Hepatocyte (in vitro differentiated cells): ENCODE results near the gene DUOX2. TPM values are rescaled to one million over a fixed set of nuclear protein-coding genes. Genes with fewer than 3 reads are reported as not detected.

Source experiments
- DNase-seq: peaks from one replicate; pipeline ENCODE4 v3.0.0-alpha.2; 2016; ENCODE audit warnings: low spot score
- H2AFZ ChIP-seq: fragments of 200-600 bp; sonication (generic); 2 replicates; pipeline ENCODE4 v1.6.0; 2016; ENCODE audit warnings: antibody characterized with exemption, mild to moderate bottlenecking
- H3K27ac ChIP-seq: fragments of 200-600 bp; sonication (generic); 2 replicates; pipeline ENCODE4 v1.5.1; 2016; ENCODE audit warnings: mild to moderate bottlenecking
- H3K27me3 ChIP-seq: fragments of 200-600 bp; sonication (generic); 2 replicates; pipeline ENCODE4 v1.6.1; 2016
- H3K36me3 ChIP-seq: fragments of 200-600 bp; sonication (generic); replicated peaks from 2 replicates; pipeline ENCODE4 v1.5.1; 2016; ENCODE audit warnings: low read depth; ENCODE audit not compliant: insufficient read depth
- H3K4me1 ChIP-seq: fragments of 200-600 bp; sonication (generic); 2 replicates; pipeline ENCODE4 v1.5.1; 2016; ENCODE audit warnings: mild to moderate bottlenecking, moderate library complexity; ENCODE audit not compliant: insufficient read depth
- H3K4me2 ChIP-seq: fragments of 200-600 bp; sonication (generic); 2 replicates; pipeline ENCODE4 v1.6.0; 2016
- H3K4me3 ChIP-seq: fragments of 200-600 bp; sonication (generic); 2 replicates; pipeline ENCODE4 v1.5.1; 2016; ENCODE audit warnings: mild to moderate bottlenecking
- H3K79me2 ChIP-seq: fragments of 200-600 bp; sonication (generic); 2 replicates; pipeline ENCODE4 v1.6.0; 2017; ENCODE audit warnings: mild to moderate bottlenecking
- H3K9me2 ChIP-seq: fragments of 200-600 bp; sonication (generic); replicated peaks from 2 replicates; pipeline ENCODE4 v1.6.0; 2017; ENCODE audit warnings: mild to moderate bottlenecking; ENCODE audit not compliant: insufficient read depth
- H3K9me3 ChIP-seq: fragments of 200-600 bp; sonication (generic); 2 replicates; pipeline ENCODE4 v1.5.1; 2016; ENCODE audit warnings: low read depth, mild to moderate bottlenecking
- H4K20me1 ChIP-seq: fragments of 200-600 bp; sonication (generic); 2 replicates; pipeline ENCODE4 v1.6.0; 2016; ENCODE audit warnings: mild to moderate bottlenecking; ENCODE audit not compliant: insufficient read depth, poor library complexity, severe bottlenecking
- CTCF ChIP-seq: fragments of 200-600 bp; sonication (generic); IDR thresholded peaks from 2 replicates; pipeline ENCODE4 v1.5.1; 2016; ENCODE audit warnings: antibody characterized with exemption, mild to moderate bottlenecking; ENCODE audit not compliant: poor library complexity
- EZH2 ChIP-seq: fragments of 200-600 bp; sonication (generic); IDR thresholded peaks from 2 replicates; pipeline ENCODE4 v1.6.1; 2016; ENCODE audit warnings: antibody characterized with exemption, mild to moderate bottlenecking, borderline replicate concordance
- EZH2phosphoT487 ChIP-seq: fragments of 200-600 bp; sonication (generic); IDR thresholded peaks from one replicate; pipeline ENCODE4 v1.6.1; 2018; ENCODE audit warnings: antibody characterized with exemption, mild to moderate bottlenecking, low read depth, moderate library complexity; ENCODE audit not compliant: unreplicated experiment, severe bottlenecking
- WGBS: methylation state at CpG from one replicate; pipeline ENCODE4 v1.1.6; 2016; ENCODE audit warnings: low lambda C conversion rate; ENCODE audit errors: missing lambda C conversion rate; 5-methylcytosine and 5-hydroxymethylcytosine counted together
- polyA plus RNA-seq: library from polyadenylated mRNA; unstranded; fragments of >200 nt; fragmentation: Nextera tagmentation; extraction: Ambion mirVana; gene quantifications from 2 replicates; pipeline ENCODE4 v1.2.1, GENCODE V29; 2016
- total RNA-seq: library from RNA; depleted of rRNA; stranded (reverse); fragments of >200 nt; gene quantifications from 2 replicates; pipeline ENCODE4 v1.2.3, GENCODE V29; 2014

DUOX2 gene
- total and polyA plus RNA-seq, 2 experiments from 2014 or later: 21.4 to 37.4 TPM

GRCh38 chr15:45138814-45139765 lies 25.1 kb upstream of the DUOX2 start:
- Histone ChIP-seq H3K27ac (no peak overlapping the region), H2AFZ (no peak overlapping the region), H3K79me2 (no peaks in the 10 kb centered on the region), H3K36me3 (no peaks in the 10 kb centered on the region), H3K4me3 (no peak overlapping the region), H4K20me1 (no peaks in the 10 kb centered on the region), H3K4me2 (no peak overlapping the region), H3K4me1 (peaks cover 3% of the 10 kb centered on the region), H3K9me2 (no peaks in the 10 kb centered on the region), H3K27me3 (peaks cover 16% of the 10 kb centered on the region), H3K9me3 (no peaks in the 10 kb centered on the region)
- no peak for DNase-seq
- no peak for TF ChIP-seq EZH2
- TF ChIP-seq CTCF: no peak
- TF ChIP-seq EZH2phosphoT487: no peak
- WGBS: 80% methylated on average over 12 of the region's 12 CpGs

- Histone ChIP-seq H2AFZ (no peak overlapping the region), H3K79me2 (no peaks in the 10 kb centered on the region), H3K9me3 (no peaks in the 10 kb centered on the region), H3K4me1 (peaks cover 3% of the 10 kb centered on the region), H3K4me2 (no peak overlapping the region), H4K20me1 (no peaks in the 10 kb centered on the region), H3K27me3 (peaks cover 20% of the 10 kb centered on the region), H3K36me3 (no peaks in the 10 kb centered on the region), H3K9me2 (no peaks in the 10 kb centered on the region), H3K27ac (no peak overlapping the region), H3K4me3 (no peak overlapping the region)
- DNase-seq: no peak
- WGBS: 77% methylated on average over 8 of the region's 8 CpGs
- no peak for TF ChIP-seq EZH2
- TF ChIP-seq CTCF: no peak
- no peak for TF ChIP-seq EZH2phosphoT487
Observed at GRCh38 chr15:45137703-45138102, 23.7 kb upstream of the DUOX2 start.

- peaks cover 3% of the 10 kb centered on the region for H3K4me1 ChIP-seq
- H3K36me3 ChIP-seq: no peaks in the 10 kb centered on the region
- TF ChIP-seq EZH2phosphoT487 (no peak), CTCF (peak; percentile 32)
- no peak for DNase-seq
- no peak overlapping the region for H3K4me2 ChIP-seq
- H2AFZ ChIP-seq: no peak overlapping the region
- H4K20me1 ChIP-seq: no peaks in the 10 kb centered on the region
- H3K27me3 ChIP-seq: peaks cover 20% of the 10 kb centered on the region
- H3K9me3 ChIP-seq: no peaks in the 10 kb centered on the region
- H3K79me2 ChIP-seq: no peaks in the 10 kb centered on the region
- H3K9me2 ChIP-seq: no peaks in the 10 kb centered on the region
- H3K4me3 ChIP-seq: no peak overlapping the region
- 41% methylated on average over 5 of the region's 10 CpGs for WGBS
- no peak overlapping the region for H3K27ac ChIP-seq
Observed at GRCh38 chr15:45136378-45136764, 22.4 kb upstream of the DUOX2 start.
